K562 (cell line): Measurements from ENCODE around the gene BHLHE40. TPM values are rescaled to one million over a fixed set of nuclear protein-coding genes. Genes with fewer than 3 reads are reported as not detected.

Experiments
- CEBPG ChIP-seq, 3 experiments: fragments of 200-800 bp in 1 of 3; sonication (Bioruptor generic) in 1 of 3; sonication (generic) in 1 of 3; formaldehyde crosslinking in 1 of 3; IDR thresholded peaks in 2 of 3; conservative IDR thresholded peaks in 1 of 3; 2 replicates each; pipeline versions ENCODE4 v1.6.1 to v1.8.0; 2016 to 2022; ENCODE audit warnings: missing compliant biosample characterization in 2 of 3, missing genetic modification characterization in 2 of 3, mild to moderate bottlenecking in 1 of 3, missing genetic modification reagents in 1 of 3
- CHD4 ChIP-seq: fragments of 200-600 bp; sonication (generic); IDR thresholded peaks from 3 replicates; pipeline ENCODE4 v1.6.1; 2012; ENCODE audit warnings: low read depth, mild to moderate bottlenecking, mixed read lengths, low read length, inconsistent platforms; ENCODE audit not compliant: insufficient read depth, insufficient replicate concordance, poor library complexity, severe bottlenecking
- DLX4 ChIP-seq: fragments of 250-450 bp; sonication (Bioruptor Pico); IDR thresholded peaks from 2 replicates; pipeline ENCODE4 v1.6.1; 2021; ENCODE audit warnings: mild to moderate bottlenecking
- E2F3 ChIP-seq: fragments of 250-450 bp; sonication (Bioruptor Pico); IDR thresholded peaks from 2 replicates; pipeline ENCODE4 v1.4.0; 2020; ENCODE audit warnings: mild to moderate bottlenecking
- E2F5 ChIP-seq: sonication (generic); formaldehyde crosslinking; IDR thresholded peaks from 2 replicates; pipeline ENCODE4 v1.8.0; 2022; ENCODE audit warnings: mild to moderate bottlenecking, missing genetic modification reagents
- E2F8 ChIP-seq: fragments of 450-650 bp; IDR thresholded peaks from 2 replicates; pipeline ENCODE4 v1.7.1; 2018; ENCODE audit warnings: mild to moderate bottlenecking, low read depth; ENCODE audit not compliant: partially characterized antibody
- ID3 ChIP-seq, 2 experiments: fragments of 250-450 bp in 1 of 2; fragments of 450-650 bp in 1 of 2; sonication (Bioruptor Pico) in 1 of 2; IDR thresholded peaks; 2 replicates each; pipeline versions ENCODE4 v1.6.1 to v1.8.0; 2016 to 2021; ENCODE audit warnings: mild to moderate bottlenecking in 2 of 2, moderate library complexity in 2 of 2, missing compliant biosample characterization in 1 of 2, missing genetic modification characterization in 1 of 2
- KLF13 ChIP-seq: fragments of 450-650 bp; IDR thresholded peaks from 2 replicates; pipeline ENCODE4 v1.6.1; 2016; ENCODE audit warnings: missing genetic modification characterization, low read depth, mild to moderate bottlenecking, missing compliant biosample characterization, moderate library complexity, borderline replicate concordance
- LEF1 ChIP-seq: fragments of 450-650 bp; IDR thresholded peaks from 2 replicates; pipeline ENCODE4 v1.6.1; 2016; ENCODE audit warnings: mild to moderate bottlenecking
- MIER1 ChIP-seq: fragments of 450-650 bp; IDR thresholded peaks from 2 replicates; pipeline ENCODE4 v1.6.1; 2016; ENCODE audit warnings: antibody characterized with exemption, mild to moderate bottlenecking, low read depth
- MYBL2 ChIP-seq, 2 experiments: fragments of 450-650 bp in 1 of 2; sonication (generic) in 1 of 2; formaldehyde crosslinking in 1 of 2; IDR thresholded peaks; 2 replicates each; pipeline versions ENCODE4 v1.6.1 to v1.8.1; 2017 to 2022; ENCODE audit warnings: borderline replicate concordance in 1 of 2, inconsistent platforms in 1 of 2, low read depth in 1 of 2, mild to moderate bottlenecking in 1 of 2, missing genetic modification reagents in 1 of 2, moderate library complexity in 1 of 2
- NCOA1 ChIP-seq: fragments of 450-650 bp; IDR thresholded peaks from 2 replicates; pipeline ENCODE4 v1.6.1; 2016; ENCODE audit warnings: low read depth
- NEUROD1 ChIP-seq: fragments of 150-350 bp; IDR thresholded peaks from 2 replicates; pipeline ENCODE4 v1.6.1; 2014; ENCODE audit warnings: borderline replicate concordance, low read length, low read depth; ENCODE audit not compliant: partially characterized antibody
- POLR2B ChIP-seq: fragments of 450-650 bp; IDR thresholded peaks from 2 replicates; pipeline ENCODE4 v1.6.1; 2018; ENCODE audit warnings: low read depth; ENCODE audit not compliant: partially characterized antibody
- PTBP1 ChIP-seq: fragments of 200-400 bp; formaldehyde crosslinking; IDR thresholded peaks from 2 replicates; pipeline ENCODE4 v1.6.1; 2017; ENCODE audit warnings: low read depth, low read length
- SRSF9 ChIP-seq: fragments of 200-400 bp; formaldehyde crosslinking; IDR thresholded peaks from 2 replicates; pipeline ENCODE4 v1.6.1; 2017; ENCODE audit warnings: low read depth, low read length, borderline replicate concordance
- YY1 ChIP-seq, 3 experiments: IDR thresholded peaks; 2 replicates each; pipeline ENCODE4 v1.6.1; 2011; ENCODE audit warnings: low read length in 2 of 3, mild to moderate bottlenecking in 2 of 3, moderate library complexity in 2 of 3, borderline replicate concordance in 1 of 3, control low read depth in 1 of 3, low read depth in 1 of 3; ENCODE audit not compliant: insufficient read depth in 3 of 3, insufficient replicate concordance in 2 of 3, control insufficient read depth in 1 of 3, insufficient read length in 1 of 3; ENCODE audit errors: extremely low read depth in 1 of 3
- ZNF197 ChIP-seq: fragments of 200-800 bp; sonication (Bioruptor generic); IDR thresholded peaks from 2 replicates; pipeline ENCODE4 v1.6.1; 2016; ENCODE audit warnings: low read depth, missing genetic modification characterization, missing compliant biosample characterization
- ZNF23 ChIP-seq: fragments of 250-450 bp; sonication (Bioruptor Pico); IDR thresholded peaks from 2 replicates; pipeline ENCODE4 v1.4.0; 2020; ENCODE audit warnings: mild to moderate bottlenecking
- ZSCAN32 ChIP-seq: fragments of 450-650 bp; formaldehyde crosslinking; IDR thresholded peaks from 2 replicates; pipeline ENCODE4 v1.4.0; 2020; ENCODE audit warnings: mild to moderate bottlenecking, moderate library complexity
- polyA plus RNA-seq, 8 experiments: library from polyadenylated mRNA; depleted of rRNA in 4 of 8; stranded (reverse) in 5 of 8; unstranded in 3 of 8; fragments of >200 nt; fragmentation: Nextera tagmentation in 2 of 8; fragmentation: Illumina TruSeq in 1 of 8; extraction: Ambion mirVana in 2 of 8; extraction: Trizol in 1 of 8; gene quantifications; 2 replicates each; pipeline versions ENCODE4 v1.2.1 to v1.2.3, GENCODE V29; 2011 to 2014; ENCODE audit warnings: inconsistent platforms in 1 of 8, missing spikeins in 1 of 8
- total RNA-seq, 7 experiments: library from RNA; depleted of rRNA in 6 of 7; stranded (reverse); fragments of >200 nt in 6 of 7; fragmentation: Illumina TruSeq in 2 of 7; extraction: Trizol in 2 of 7; gene quantifications; 2 replicates each; pipeline versions ENCODE4 v1.2.1 to v1.2.3, GENCODE V29; 2011 to 2021; ENCODE audit warnings: low replicate concordance in 1 of 7

The BHLHE40 gene
- total and polyA plus RNA-seq, 9 of the 15 experiments (the other 6 are each of a cell fraction or from before 2014, with no cell fraction given) = 12.0 to 83.9 (median 31.4) TPM

GRCh38 chr3:4986782-4987537, 7.7 kb downstream of the BHLHE40 start (continued):
- TF ChIP-seq E2F5 (CRISPR knock-in tag) (no peak), NCOA1 (peak; percentile 81), CHD4 (peak; percentile 88), LEF1 (peak; percentile 99), NEUROD1 (peak; percentile 73), PTBP1 (peak; percentile 36; the same call in 1 of the 2 replicates), KLF13 (no peak), E2F3 (CRISPR knock-in tag) (peak; percentile 70; the same call in 1 of the 2 replicates), YY1 (IDR thresholded peaks at IDR 0.05; ENCODE audit: borderline replicate concordance in 1 of 3, control insufficient read depth in 1 of 3, extremely low read depth in 1 of 3, insufficient read depth in 3 of 3, insufficient read length in 1 of 3, insufficient replicate concordance in 2 of 3, low read depth in 1 of 3, low read length in 2 of 3) (peak in 2 of 3 experiments; percentile 56 to 72), ZNF23 (CRISPR knock-in tag) (no peak), POLR2B (peak; percentile 57), CEBPG (CRISPR knock-in tag; IDR thresholded peaks at IDR 0.05) (no peak), CEBPG (tag; conservative IDR thresholded peaks at IDR 0.05 in 1 of 2, IDR thresholded peaks at IDR 0.05 in 1 of 2) (no peak), ID3 (CRISPR knock-in tag; IDR thresholded peaks at IDR 0.05) (no peak), ID3 (tag; IDR thresholded peaks at IDR 0.05) (peak; percentile 94), ZSCAN32 (CRISPR knock-in tag) (no peak; the same call in 1 of the 2 replicates), SRSF9 (no peak), ZNF197 (CRISPR knock-in tag) (no peak), E2F8 (peak; percentile 74), MYBL2 (IDR thresholded peaks at IDR 0.05; ENCODE audit: low read depth) (no peak), MYBL2 (CRISPR knock-in tag; IDR thresholded peaks at IDR 0.05; ENCODE audit: borderline replicate concordance) (no peak), DLX4 (CRISPR knock-in tag) (no peak), MIER1 (no peak)
